Activated gamma-delta T cell (primary cell): Measurements from ENCODE around the gene CLEC2B.

Source experiments
- DNase-seq: peaks from one replicate; lab custom pipeline; 2025; lab: John Stamatoyannopoulos, UW

CLEC2B gene

DNA sequence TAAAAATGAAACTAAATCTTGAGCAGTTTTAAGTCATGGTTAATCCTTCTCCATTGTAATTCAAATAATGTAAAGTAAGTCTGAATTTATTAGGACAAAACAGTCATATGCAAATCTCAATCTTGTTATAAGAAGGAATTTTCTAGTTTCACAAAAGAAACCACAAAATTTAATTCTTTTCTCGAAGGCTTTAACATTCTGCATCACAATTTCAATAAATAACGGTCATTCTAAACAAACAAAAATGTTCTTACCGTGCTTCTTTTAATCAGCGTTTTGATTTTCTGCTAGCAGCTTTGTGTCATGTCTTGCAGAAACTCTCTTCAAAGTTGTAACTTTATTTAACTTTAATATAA is 225 bp downstream of the CLEC2B start:
- no peak for DNase-seq

DNA sequence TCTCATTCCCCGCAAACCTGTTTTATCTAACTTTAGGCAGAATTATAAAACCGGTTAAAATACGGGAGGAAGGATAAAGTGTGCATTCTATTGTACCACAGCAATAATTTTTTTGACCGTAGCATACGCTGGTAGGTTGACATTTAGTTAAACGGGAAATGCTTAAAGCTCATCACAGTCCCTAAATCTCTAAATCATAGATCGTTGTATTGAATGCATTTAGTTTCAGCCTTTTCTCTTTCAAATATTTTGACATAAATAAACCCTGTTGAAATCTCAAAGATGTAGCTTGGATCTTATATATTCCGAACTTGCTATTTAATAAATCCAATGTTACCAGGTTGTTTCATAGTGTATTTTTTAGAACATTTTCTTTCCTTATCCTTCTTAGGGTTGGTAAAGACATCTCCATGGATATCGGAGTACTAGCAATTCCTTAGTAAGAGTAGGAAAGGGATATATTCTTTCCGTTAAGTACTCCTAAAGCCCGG is 798 bp downstream of the CLEC2B start:
- no peak for DNase-seq

- no peak for DNase-seq
Observed at GRCh38 chr12:9867531-9867930, 1.6 kb downstream of the CLEC2B start.

GRCh38 chr12:9866860-9867269 is 2.3 kb downstream of the CLEC2B start:
- DNase-seq = no peak

GRCh38 chr12:9864913-9865675 is 4.1 kb downstream of the CLEC2B start:
- DNase-seq = no peak

GRCh38 chr12:9858135-9858534 is 11.0 kb downstream of the CLEC2B start:
- DNase-seq = no peak

DNA sequence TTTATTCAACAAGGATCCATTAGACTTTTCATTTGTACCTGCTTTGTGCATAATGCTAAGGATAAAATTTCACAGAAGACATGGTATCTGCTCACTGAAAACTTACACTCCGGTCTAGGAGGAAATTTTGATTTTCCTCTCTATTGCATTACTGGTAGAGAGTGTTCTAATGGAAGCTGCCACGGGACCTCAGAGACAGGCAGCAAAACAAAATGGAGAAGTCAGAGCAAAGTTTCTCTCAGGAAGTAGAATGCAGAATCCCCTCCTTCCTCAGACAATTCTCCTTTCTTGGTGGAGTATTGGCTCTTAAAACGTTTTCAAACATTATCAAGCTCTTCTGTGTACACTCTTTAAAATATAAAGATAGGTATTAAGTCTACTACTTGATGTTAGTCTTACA is 12.3 kb downstream of the CLEC2B start:
- no peak for DNase-seq

DNA sequence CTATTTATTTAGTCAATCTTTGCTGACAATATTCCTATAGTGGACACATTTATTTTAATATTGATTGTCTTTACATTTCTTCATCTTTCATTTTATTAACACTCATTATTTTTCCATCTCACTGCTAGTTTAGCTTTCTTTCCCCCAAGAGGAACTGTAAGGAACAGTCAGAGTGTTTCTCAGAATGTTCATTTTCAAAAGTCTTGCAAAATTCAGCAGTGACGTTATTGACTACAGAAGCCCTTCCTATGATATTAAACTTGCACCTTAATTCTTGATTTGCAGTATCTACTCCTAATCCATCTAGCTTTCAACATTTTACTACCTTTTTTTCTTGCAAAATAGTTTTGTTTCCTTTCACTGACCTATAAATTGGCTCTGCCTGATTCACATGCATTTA is 13.0 kb downstream of the CLEC2B start:
- DNase-seq = no peak

DNA sequence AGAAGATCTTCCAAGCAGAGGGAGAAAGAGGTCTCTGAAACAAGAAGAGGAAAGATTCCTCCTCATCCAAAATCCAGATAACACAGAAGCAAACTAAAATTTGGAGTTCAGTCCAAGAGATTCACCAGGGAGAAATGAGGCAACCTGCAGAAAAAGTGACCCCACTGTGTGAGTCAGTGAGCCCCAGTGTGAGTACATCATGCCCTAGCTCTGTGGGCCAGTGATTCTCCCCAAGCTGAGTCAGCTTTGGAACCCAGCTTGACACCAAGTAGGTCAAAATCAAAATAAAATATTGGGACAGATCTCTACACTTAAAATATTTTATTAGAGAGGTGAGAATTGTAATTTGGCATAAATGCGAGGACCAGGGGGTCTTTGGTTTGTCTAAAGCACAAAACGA is 17.2 kb downstream of the CLEC2B start:
- no peak for DNase-seq

- DNase-seq = no peak
Observed at GRCh38 chr12:9851050-9851449, 18.1 kb downstream of the CLEC2B start.

GRCh38 chr12:9848899-9849298 is 20.3 kb downstream of the CLEC2B start:
- no peak for DNase-seq

DNA sequence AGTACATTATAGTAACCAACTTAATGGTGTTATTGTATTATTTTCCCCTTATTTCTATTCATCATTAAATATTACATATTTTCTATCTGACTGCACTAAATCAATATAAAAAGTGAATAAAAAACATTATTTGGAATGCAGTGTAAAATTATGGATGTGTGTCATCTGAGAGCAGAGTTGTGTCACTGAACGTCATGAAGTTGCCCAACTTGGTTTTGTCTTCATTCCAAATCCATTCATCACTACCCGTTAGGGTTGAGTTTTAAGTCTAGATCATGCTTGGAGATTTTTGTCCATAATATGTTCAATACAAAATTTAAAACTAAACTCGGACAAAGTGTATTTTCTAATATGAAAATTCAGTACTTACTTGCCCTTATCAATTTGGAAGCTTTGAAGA is 25.7 kb downstream of the CLEC2B start:
- no peak for DNase-seq

GRCh38 chr12:9831720-9832119 is 37.4 kb downstream of the CLEC2B start:
- DNase-seq = no peak

- DNase-seq = no peak
Observed at GRCh38 chr12:9829982-9830381, 39.2 kb downstream of the CLEC2B start.

DNA sequence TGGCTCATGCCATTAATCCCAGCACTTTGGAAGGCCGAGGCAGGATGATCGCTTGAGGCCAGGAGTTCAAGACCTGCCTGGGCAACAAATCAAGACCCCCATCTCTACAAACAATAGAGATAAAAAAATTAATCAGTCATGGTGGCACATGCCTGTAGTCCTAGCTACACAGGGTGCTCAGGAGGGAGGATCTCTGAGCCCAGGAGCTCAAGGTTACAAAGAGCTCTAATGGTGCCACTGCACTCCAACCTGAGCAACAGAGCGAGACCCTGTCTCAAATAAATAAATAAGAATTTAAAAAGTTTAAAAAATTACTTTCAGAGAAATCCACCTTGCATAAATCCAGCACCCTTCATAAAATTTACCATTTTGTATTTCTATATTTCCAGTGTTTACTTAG is 39.7 kb downstream of the CLEC2B start:
- DNase-seq = no peak

- DNase-seq = no peak
Observed at GRCh38 chr12:9827209-9827888, 41.8 kb downstream of the CLEC2B start, which contains the start of gene KLRF1. Gene KLRF1, plus strand, starts transcription at chr12:9827481. Its CDS starts 64 bp downstream, at chr12:9827545.

DNA sequence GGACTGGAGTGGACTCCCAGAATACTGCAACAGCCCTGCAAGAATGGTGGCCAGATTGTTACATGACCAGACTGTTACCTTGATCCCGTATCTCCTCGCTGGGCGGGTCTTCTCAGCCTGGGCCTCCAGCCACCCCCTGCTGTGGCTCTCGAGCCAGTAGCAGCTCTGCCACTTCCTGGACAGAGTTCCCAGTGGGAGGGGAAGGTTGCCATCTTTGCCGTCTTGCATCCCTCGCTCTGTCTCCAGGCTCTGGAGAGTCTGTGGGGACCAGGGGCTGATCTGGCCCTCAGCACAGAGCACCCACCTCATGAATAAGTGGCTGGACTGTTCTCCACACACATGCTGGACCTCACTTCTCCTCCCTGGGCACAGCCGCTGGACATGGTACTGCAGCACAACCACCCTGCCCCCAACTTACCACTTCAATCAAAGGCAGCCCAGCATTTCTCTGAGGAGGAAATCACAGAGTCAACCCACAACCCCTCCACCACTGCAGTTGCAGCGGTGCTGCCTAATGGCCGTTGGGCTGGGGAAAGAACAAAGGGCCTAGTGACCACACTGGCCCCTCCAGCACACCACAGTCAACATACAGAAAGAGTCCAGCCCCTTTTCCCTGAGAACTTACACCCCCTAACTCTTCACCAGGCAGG is 48.7 kb downstream of the CLEC2B start:
- no peak for DNase-seq

DNA sequence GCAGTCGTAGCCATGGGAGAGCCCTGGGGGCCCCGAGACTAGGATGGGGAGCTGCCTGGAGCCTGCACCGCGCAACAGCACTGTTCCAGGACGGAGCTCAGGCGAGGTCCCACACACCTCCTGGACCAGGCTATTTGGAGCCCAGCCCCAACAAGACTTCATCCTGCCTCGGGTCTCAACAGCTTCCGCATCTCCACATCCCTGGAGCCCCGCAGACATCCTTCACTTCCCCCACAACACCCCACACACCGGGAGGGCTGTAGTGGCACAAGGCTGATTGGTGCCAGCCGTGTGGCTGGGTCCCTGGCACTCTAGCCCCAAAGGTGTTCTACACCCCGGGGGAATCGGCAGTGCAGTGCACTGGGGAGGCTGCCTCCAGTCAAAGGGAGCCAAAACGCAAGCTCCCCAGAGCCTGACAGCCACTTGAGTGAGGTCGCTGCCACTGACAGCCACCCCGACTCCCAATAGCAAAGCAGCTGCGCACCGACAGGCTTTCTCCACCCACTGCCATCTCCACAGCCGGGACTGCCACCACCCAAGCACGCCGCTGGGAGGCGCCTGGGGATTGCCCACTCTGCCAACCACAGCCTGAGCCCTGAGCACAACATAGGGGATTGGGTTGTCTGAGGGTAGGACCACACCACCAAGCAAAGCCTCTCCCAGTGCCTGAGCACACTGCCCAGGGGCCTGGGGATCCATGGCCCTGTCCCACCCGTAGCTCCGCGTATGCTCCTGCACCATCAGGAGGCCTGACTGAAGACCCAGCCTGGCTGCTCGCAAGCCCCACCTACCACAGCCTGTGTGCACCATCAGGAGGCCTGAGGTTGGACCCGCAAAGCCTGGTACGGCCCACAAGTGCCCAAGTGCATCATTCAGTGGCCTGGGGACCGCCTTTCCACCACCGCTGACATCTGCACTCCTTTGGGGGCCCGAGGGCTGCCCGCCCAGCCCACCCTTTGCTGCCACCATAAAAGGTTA is 55.0 kb downstream of the CLEC2B start:
- peak; percentile 69 for DNase-seq

DNA sequence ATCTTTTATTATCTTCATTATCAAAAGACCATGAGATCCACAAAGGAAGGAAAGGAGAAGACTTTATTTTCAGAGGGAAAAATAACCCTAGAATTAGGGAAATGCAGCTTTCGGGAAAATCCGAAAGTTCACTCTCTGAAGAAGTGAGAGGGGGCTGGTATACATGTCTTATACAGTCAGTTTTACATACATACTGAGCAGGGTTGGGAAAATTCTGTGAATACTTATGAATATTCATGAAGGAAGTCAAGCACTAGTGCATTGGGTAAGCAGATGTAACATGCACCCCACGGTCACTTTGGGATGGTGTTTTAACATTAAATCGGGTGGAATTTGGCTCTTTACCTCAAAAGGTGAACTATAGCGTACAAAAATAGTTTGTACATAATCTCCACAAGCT is 57.5 kb downstream of the CLEC2B start:
- DNase-seq = no peak

DNA sequence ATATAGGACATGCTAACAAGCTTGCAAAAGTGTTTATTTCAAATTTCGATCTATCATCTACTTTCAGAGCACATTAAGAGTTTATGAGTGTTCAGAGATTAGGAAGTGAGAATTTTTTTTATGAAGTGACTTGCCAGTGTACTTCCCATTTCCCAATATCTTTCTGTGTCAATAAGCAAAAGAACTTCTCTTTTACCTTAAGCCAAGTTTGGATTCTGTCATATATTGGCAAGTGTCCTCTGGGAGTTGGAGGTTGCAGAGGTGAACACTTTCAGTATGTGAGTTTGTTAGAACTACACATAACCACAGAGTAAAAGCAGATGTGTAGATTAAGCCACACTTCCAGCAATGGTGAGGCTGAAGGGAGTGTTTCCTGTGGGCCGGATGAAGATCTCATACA is 58.5 kb downstream of the CLEC2B start:
- no peak for DNase-seq

DNA sequence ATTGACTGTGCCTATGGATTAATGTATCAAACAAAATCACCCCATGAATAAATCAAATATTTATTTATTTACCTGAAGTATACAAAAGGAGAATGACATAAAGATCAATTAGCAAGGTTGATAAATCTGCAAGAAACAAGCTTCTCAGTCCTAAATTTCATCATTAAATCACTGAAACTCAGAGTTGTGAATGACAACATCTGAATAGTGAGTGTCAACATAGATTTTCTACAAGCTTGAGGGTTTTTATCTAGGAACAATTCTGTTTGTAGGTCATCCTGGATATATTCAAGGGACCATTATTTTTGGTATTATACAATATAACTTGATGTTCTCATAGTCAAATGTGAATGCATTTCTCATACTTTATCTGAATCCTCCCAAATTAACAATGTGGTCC is 59.3 kb downstream of the CLEC2B start:
- DNase-seq = no peak

GRCh38 chr12:9809338-9809737 is 59.8 kb downstream of the CLEC2B start:
- DNase-seq = no peak
